Panc1 (cell line): ENCODE results near the gene THTPA.

Source experiments
- CTCF ChIP-seq: fragments of 450-650 bp; IDR thresholded peaks from 2 replicates; pipeline ENCODE4 v1.5.1; 2017; ENCODE audit warnings: mild to moderate bottlenecking
- POLR2AphosphoS5 ChIP-seq: IDR thresholded peaks from 2 replicates; pipeline ENCODE4 v1.6.1; 2012; ENCODE audit warnings: mild to moderate bottlenecking, low read depth, low read length, moderate library complexity
- SIN3A ChIP-seq: IDR thresholded peaks from 2 replicates; pipeline ENCODE4 v1.6.1; 2012; ENCODE audit warnings: low read depth, mild to moderate bottlenecking, low read length, moderate library complexity, borderline replicate concordance; ENCODE audit not compliant: insufficient read depth
- TCF7L2 ChIP-seq: IDR thresholded peaks from 2 replicates; pipeline ENCODE4 v1.6.1; 2011; ENCODE audit warnings: mild to moderate bottlenecking, low read depth, low read length, inconsistent platforms
- TF ChIP-seq, protein P1 (sequence below), 2 experiments: IDR thresholded peaks; 2 replicates each; pipeline ENCODE4 v1.6.1; 2011 to 2012; ENCODE audit warnings: low read depth in 2 of 2, control low read depth in 1 of 2, low read length in 1 of 2, mild to moderate bottlenecking in 1 of 2, moderate library complexity in 1 of 2; ENCODE audit not compliant: insufficient read depth in 1 of 2

DNA sequence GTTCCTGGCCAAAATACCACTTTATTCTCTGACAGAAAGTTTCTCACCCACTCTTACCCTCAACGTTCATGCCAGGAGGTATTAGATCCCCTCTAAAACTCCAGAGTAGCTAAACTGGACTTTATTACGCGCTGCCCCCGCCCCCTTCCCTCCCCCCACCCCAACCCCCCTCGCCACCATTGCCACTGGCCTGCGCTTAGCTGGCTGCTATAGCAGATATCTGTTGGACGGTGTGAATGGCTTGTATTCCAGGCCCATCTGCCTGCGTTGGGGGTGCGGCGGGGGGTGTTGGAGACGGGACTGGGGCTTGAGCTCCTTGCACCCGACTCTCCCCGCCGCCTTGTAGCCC, 564 bp upstream of the THTPA start:
- no peak for TF ChIP-seq CTCF
- TF ChIP-seq, protein P1, sequence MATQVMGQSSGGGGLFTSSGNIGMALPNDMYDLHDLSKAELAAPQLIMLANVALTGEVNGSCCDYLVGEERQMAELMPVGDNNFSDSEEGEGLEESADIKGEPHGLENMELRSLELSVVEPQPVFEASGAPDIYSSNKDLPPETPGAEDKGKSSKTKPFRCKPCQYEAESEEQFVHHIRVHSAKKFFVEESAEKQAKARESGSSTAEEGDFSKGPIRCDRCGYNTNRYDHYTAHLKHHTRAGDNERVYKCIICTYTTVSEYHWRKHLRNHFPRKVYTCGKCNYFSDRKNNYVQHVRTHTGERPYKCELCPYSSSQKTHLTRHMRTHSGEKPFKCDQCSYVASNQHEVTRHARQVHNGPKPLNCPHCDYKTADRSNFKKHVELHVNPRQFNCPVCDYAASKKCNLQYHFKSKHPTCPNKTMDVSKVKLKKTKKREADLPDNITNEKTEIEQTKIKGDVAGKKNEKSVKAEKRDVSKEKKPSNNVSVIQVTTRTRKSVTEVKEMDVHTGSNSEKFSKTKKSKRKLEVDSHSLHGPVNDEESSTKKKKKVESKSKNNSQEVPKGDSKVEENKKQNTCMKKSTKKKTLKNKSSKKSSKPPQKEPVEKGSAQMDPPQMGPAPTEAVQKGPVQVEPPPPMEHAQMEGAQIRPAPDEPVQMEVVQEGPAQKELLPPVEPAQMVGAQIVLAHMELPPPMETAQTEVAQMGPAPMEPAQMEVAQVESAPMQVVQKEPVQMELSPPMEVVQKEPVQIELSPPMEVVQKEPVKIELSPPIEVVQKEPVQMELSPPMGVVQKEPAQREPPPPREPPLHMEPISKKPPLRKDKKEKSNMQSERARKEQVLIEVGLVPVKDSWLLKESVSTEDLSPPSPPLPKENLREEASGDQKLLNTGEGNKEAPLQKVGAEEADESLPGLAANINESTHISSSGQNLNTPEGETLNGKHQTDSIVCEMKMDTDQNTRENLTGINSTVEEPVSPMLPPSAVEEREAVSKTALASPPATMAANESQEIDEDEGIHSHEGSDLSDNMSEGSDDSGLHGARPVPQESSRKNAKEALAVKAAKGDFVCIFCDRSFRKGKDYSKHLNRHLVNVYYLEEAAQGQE (IDR thresholded peaks at IDR 0.05; ENCODE audit: insufficient read depth in 1 of 2, low read depth in 2 of 2, low read length in 1 of 2) = no peak
- TF ChIP-seq POLR2AphosphoS5 = no peak
- TF ChIP-seq SIN3A = no peak
- no peak for TF ChIP-seq TCF7L2
